Thoracic aorta (tissue), 2 donors: ENCODE measurements around the gene KCNAB1. TPM values are rescaled to one million over a fixed set of nuclear protein-coding genes. Genes with fewer than 3 reads are reported as not detected.
"Not testable (repeated sequence)": the region's sequence is repeated elsewhere in the genome, so short reads cannot be mapped to it uniquely, and the experiment has no call there.

Source experiments
- ATAC-seq: fragments of 150-250 bp; one replicate; pipeline ENCODE4 v1.8.0; 2017; ENCODE audit warnings: low read depth; ENCODE audit not compliant: insufficient number of reproducible peaks, low FRiP score
- DNase-seq: peaks from one replicate; pipeline ENCODE4 v3.0.0-alpha.2; 2020; ENCODE audit warnings: low spot score
- H3K27ac ChIP-seq, 2 donors: fragments of 200-600 bp; sonication (generic); 1 replicate in 1 of 2; 2 replicates in 1 of 2; pipeline ENCODE4 v1.5.1; 2016; ENCODE audit warnings: mild to moderate bottlenecking in 2 of 2, moderate library complexity in 2 of 2
- H3K27me3 ChIP-seq: fragments of 200-600 bp; sonication (generic); replicated peaks from 2 replicates; pipeline ENCODE4 v1.6.0; 2016; ENCODE audit warnings: mild to moderate bottlenecking; ENCODE audit not compliant: insufficient read depth
- H3K36me3 ChIP-seq: fragments of 200-600 bp; sonication (generic); one replicate; pipeline ENCODE4 v1.5.1; 2016
- H3K4me1 ChIP-seq, 2 donors: fragments of 200-600 bp; sonication (generic); 1 replicate in 1 of 2; 2 replicates in 1 of 2; pipeline versions ENCODE4 v1.5.1 to v1.6.0; 2016; ENCODE audit warnings: low read depth in 2 of 2, mild to moderate bottlenecking in 1 of 2; ENCODE audit not compliant: control insufficient read depth in 1 of 2
- H3K4me3 ChIP-seq: fragments of 200-600 bp; sonication (generic); 2 replicates; pipeline ENCODE4 v1.5.1; 2016; ENCODE audit warnings: mild to moderate bottlenecking
- H3K9me3 ChIP-seq: fragments of 200-600 bp; sonication (generic); 2 replicates; pipeline ENCODE4 v1.5.1; 2016
- total RNA-seq, 2 donors: library from RNA; depleted of rRNA; stranded (reverse); fragments of >200 nt; gene quantifications; one replicate each; pipeline versions ENCODE4 v1.1.0 to v1.2.3, GENCODE V29; 2016
- TF ChIP-seq, protein P1 (sequence below): fragments of 200-600 bp; sonication (generic); IDR thresholded peaks from one replicate; pipeline ENCODE4 v1.5.1; 2019; ENCODE audit warnings: antibody characterized with exemption

KCNAB1 gene
- total RNA-seq, 2 donors from 2014 or later = 12.2 to 14.2 TPM

DNA sequence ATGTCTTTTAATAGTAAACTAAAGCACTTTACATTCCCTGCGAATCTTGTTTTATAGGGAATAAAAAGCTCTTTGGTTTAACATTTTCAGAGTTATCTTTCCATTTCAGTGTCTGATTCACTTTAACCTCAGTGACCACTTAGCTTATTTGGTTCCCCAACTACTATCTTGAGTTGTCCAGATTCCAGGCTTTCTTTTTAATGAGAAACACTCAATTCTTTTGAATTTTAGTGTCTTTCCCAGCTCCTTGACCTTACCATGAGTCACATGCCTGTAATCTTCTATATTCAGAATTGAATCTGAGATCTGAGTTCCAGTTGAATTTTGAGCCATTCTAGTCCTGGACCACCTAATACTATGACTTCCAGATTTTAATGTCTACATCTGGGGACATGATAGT lies 144.4 kb downstream of the KCNAB1 start:
- DNase-seq (no peak), ATAC-seq (no peak)
- H3K36me3 ChIP-seq = no peaks in the 10 kb centered on the region
- no peak overlapping the region for H3K27ac ChIP-seq
- H3K9me3 ChIP-seq = no peaks in the 10 kb centered on the region
- H3K27me3 ChIP-seq = no peaks in the 10 kb centered on the region
- peaks cover 4 to 6% of the 10 kb centered on the region in 2 donors for H3K4me1 ChIP-seq
- TF ChIP-seq, protein P1, sequence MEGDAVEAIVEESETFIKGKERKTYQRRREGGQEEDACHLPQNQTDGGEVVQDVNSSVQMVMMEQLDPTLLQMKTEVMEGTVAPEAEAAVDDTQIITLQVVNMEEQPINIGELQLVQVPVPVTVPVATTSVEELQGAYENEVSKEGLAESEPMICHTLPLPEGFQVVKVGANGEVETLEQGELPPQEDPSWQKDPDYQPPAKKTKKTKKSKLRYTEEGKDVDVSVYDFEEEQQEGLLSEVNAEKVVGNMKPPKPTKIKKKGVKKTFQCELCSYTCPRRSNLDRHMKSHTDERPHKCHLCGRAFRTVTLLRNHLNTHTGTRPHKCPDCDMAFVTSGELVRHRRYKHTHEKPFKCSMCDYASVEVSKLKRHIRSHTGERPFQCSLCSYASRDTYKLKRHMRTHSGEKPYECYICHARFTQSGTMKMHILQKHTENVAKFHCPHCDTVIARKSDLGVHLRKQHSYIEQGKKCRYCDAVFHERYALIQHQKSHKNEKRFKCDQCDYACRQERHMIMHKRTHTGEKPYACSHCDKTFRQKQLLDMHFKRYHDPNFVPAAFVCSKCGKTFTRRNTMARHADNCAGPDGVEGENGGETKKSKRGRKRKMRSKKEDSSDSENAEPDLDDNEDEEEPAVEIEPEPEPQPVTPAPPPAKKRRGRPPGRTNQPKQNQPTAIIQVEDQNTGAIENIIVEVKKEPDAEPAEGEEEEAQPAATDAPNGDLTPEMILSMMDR = no peak
- no peak overlapping the region for H3K4me3 ChIP-seq

DNA sequence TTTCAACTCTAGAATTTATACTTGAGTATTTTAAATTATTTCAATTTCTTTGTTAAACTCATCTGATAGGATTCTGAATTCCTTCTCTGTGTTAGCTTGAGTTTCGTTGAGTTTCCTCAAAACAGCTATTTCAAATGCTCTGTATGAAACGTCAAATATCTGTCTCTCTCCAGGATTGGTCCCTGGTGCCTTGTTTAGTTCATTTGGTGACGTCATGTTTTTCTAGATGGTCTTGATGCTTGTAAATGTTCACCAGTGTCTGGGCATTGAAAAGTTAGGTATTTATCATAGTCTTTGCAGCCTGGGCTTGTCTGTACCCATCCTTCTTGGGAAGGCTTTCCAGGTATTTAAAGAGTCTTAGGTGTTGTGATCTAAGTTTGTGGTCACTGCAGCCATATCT lies 151.1 kb downstream of the KCNAB1 start:
- Histone ChIP-seq H3K9me3 (no peaks in the 10 kb centered on the region), H3K4me3 (no peak overlapping the region), H3K27ac (no peak overlapping the region), H3K27me3 (no peaks in the 10 kb centered on the region), H3K4me1 (no peaks in the 10 kb centered on the region), H3K36me3 (no peaks in the 10 kb centered on the region)
- TF ChIP-seq, protein P1 = no peak
- ATAC-seq (no peak), DNase-seq (no peak)

DNA sequence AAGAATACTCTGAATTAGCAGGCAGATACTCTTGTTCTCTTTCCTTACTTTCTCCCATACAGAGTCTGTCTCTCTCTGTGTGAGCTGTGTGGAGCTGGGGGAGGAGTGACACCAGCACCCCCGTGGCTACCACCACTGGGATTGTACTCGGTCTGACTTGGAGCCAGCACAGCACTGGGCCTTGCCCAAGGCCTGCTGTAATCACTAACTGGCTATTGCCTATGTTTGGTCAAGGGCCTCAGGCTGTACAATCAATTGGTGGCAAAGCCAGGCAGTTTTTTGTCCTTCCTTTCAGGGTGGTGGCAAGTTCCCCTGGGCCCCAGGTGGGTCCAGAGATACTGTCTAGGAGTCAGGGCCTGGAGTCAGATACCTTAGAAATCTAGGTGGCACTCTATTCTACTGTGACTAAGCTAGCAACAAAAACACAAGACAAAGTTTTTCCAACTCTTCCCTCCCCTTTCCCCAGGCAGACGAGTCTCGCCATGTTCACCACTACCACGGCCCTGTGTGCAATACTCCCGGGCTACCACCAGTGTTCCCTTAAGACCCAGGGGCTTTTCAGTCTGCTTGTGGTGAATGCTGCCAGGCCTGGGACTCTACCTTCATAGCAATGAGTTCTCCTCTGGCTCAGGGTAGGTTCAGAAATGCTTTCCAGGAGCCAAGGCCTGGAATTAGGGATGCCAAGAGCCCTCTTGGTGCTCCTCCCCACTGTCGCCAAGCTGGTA lies 151.8 kb downstream of the KCNAB1 start:
- TF ChIP-seq, protein P1 = no peak
- Histone ChIP-seq H3K9me3 (no peaks in the 10 kb centered on the region), H3K4me3 (no peak overlapping the region), H3K27ac (no peak overlapping the region), H3K36me3 (no peaks in the 10 kb centered on the region), H3K27me3 (no peaks in the 10 kb centered on the region), H3K4me1 (no peaks in the 10 kb centered on the region)
- ATAC-seq (no peak), DNase-seq (no peak)

DNA sequence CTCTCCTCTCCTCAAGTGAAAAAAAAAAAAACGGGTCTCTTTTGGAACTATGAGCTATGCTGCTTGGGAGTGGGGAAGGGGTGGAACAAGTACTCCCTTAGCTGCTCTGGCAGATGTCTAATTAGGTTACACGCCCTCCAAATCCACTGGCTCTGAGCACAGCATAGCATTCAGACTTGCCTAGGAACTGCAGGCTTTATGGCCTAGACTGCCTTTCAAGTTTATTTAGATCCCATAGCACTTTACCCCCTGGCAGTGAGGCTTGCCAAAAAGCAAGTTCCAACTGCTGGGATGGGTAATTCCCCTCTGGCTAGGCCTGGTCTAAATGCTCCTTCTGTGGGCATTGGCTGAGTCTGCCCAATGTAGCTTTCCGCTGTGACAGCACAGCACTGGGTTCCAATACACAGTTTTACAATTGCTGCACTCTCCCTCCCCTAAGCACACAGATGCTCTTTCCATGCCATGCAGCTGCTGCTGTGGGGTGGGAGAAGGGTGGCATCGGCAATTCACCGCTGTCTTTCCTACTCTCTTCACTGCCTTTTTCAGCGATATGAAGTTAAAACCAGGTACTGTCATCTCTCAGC lies 152.8 kb downstream of the KCNAB1 start:
- Histone ChIP-seq H3K4me1 (no peaks in the 10 kb centered on the region), H3K4me3 (no peak overlapping the region), H3K27ac (no peak overlapping the region), H3K9me3 (no peaks in the 10 kb centered on the region), H3K36me3 (no peaks in the 10 kb centered on the region), H3K27me3 (no peaks in the 10 kb centered on the region)
- DNase-seq (no peak), ATAC-seq (no peak)
- TF ChIP-seq, protein P1 = no peak

DNA sequence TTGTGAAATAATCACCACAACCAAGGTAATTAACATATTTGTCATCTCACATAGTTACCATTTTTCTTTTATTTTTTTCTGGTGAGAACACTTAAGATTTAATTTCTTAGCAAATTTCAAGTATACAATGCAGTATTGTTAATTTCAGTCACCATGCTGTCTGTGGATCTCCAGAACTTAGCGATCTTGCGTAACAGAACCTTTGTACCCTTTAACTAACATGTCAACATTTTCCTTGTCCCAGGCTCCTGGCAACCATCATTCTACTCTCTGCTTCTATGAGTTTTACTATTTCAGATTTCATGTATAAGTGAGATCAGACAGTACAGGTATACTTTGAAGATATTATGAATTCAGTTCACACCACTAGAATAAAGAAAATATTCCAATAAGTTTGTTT lies 154.4 kb downstream of the KCNAB1 start:
- no peaks in the 10 kb centered on the region for H3K9me3 ChIP-seq
- no peaks in the 10 kb centered on the region for H3K27me3 ChIP-seq
- ATAC-seq = no peak
- TF ChIP-seq, protein P1 = no peak
- H3K36me3 ChIP-seq = no peaks in the 10 kb centered on the region
- no peak overlapping the region for H3K27ac ChIP-seq
- no peak overlapping the region for H3K4me3 ChIP-seq
- DNase-seq = no peak
- H3K4me1 ChIP-seq = no peaks in the 10 kb centered on the region

DNA sequence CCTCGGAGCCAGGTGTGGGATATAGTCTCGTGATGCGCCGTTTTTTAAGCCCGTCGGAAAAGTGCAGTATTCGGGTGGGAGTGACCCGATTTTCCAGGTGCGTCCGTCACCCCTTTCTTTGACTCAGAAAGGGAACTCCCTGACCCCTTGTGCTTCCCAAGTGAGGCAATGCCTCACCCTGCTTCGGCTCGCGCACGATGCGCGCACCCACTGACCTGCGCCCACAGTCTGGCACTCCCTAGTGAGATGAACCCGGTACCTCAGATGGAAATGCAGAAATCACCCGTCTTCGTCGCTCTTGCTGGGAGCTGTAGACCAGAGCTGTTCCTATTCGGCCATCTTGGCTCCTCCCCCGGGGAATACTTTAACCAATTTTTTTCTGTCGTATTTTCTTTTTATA lies 164.3 kb downstream of the KCNAB1 start:
- not testable (repeated sequence) for ATAC-seq, H3K4me3 ChIP-seq, H3K4me1 ChIP-seq, H3K36me3 ChIP-seq, H3K9me3 ChIP-seq, H3K27me3 ChIP-seq, DNase-seq, H3K27ac ChIP-seq
